Neuronal stem cell (in vitro differentiated cells): ENCODE results near the gene DIPK2A.

Source experiments
- DNase-seq: peaks from one replicate; pipeline ENCODE4 v3.0.0-alpha.2; 2013; ENCODE audit warnings: low spot score
- H2AFZ ChIP-seq: one replicate; pipeline ENCODE4 v1.6.1; 2013; ENCODE audit warnings: mild to moderate bottlenecking, low read length, inconsistent platforms
- H2AK5ac ChIP-seq: 2 replicates; pipeline ENCODE4 v1.6.1; 2013; ENCODE audit warnings: low read depth, mild to moderate bottlenecking, inconsistent platforms, low read length, moderate library complexity, mixed read lengths
- H2BK120ac ChIP-seq: 2 replicates; pipeline ENCODE4 v1.6.1; 2013; ENCODE audit warnings: low read depth, mild to moderate bottlenecking, inconsistent platforms, low read length, moderate library complexity, mixed read lengths
- H2BK12ac ChIP-seq: one replicate; pipeline ENCODE4 v1.6.1; 2013; ENCODE audit warnings: low read length, inconsistent platforms
- H2BK15ac ChIP-seq: 2 replicates; pipeline ENCODE4 v1.6.1; 2013; ENCODE audit warnings: mild to moderate bottlenecking, low read length, inconsistent platforms, mixed read lengths
- H2BK5ac ChIP-seq: one replicate; pipeline ENCODE4 v1.6.1; 2013; ENCODE audit warnings: inconsistent platforms, mild to moderate bottlenecking, low read length, moderate library complexity
- H3K14ac ChIP-seq: one replicate; pipeline ENCODE4 v1.6.1; 2013; ENCODE audit warnings: low read length, inconsistent platforms
- H3K18ac ChIP-seq: 2 replicates; pipeline ENCODE4 v1.6.1; 2013; ENCODE audit warnings: low read length, inconsistent platforms
- H3K23ac ChIP-seq: 2 replicates; pipeline ENCODE4 v1.6.1; 2013; ENCODE audit warnings: low read depth, mild to moderate bottlenecking, mixed read lengths, low read length, inconsistent platforms; ENCODE audit not compliant: poor library complexity
- H3K27ac ChIP-seq: replicated peaks from 3 replicates; pipeline ENCODE4 v1.5.1; 2013; ENCODE audit warnings: low read length, inconsistent platforms
- H3K27me3 ChIP-seq, 3 experiments: 2 replicates each; pipeline ENCODE4 v1.6.1; 2013; ENCODE audit warnings: low read length in 3 of 3, mild to moderate bottlenecking in 2 of 3, inconsistent platforms in 1 of 3, low read depth in 1 of 3, mixed read lengths in 1 of 3, moderate library complexity in 1 of 3; ENCODE audit not compliant: control insufficient read depth in 3 of 3, insufficient read depth in 3 of 3
- H3K36me3 ChIP-seq, 2 donors: replicated peaks in 1 of 2; 2 replicates each; pipeline ENCODE4 v1.6.1; 2013; ENCODE audit warnings: low read length in 2 of 2; ENCODE audit not compliant: control insufficient read depth in 2 of 2, insufficient read depth in 2 of 2
- H3K4ac ChIP-seq: 2 replicates; pipeline ENCODE4 v1.6.1; 2013; ENCODE audit warnings: inconsistent platforms, mild to moderate bottlenecking, low read length, moderate library complexity
- H3K4me1 ChIP-seq, 2 donors: 1 replicate in 1 of 2; 2 replicates in 1 of 2; pipeline ENCODE4 v1.6.1; 2013; ENCODE audit warnings: low read length in 2 of 2, low read depth in 1 of 2; ENCODE audit not compliant: control insufficient read depth in 2 of 2, insufficient read depth in 1 of 2
- H3K4me2 ChIP-seq: one replicate; pipeline ENCODE4 v1.6.1; 2013; ENCODE audit warnings: mild to moderate bottlenecking, low read length, inconsistent platforms; ENCODE audit not compliant: insufficient read depth, poor library complexity, severe bottlenecking
- H3K4me3 ChIP-seq, 2 donors: 2 replicates each; pipeline ENCODE4 v1.5.1; 2013; ENCODE audit warnings: low read length in 2 of 2, mild to moderate bottlenecking in 2 of 2, inconsistent platforms in 1 of 2, moderate library complexity in 1 of 2
- H3K79me1 ChIP-seq: one replicate; pipeline ENCODE4 v1.6.1; 2013; ENCODE audit warnings: low read depth, mild to moderate bottlenecking, inconsistent platforms, low read length, moderate library complexity
- H3K9ac ChIP-seq: one replicate; pipeline ENCODE4 v1.6.1; 2013; ENCODE audit warnings: mild to moderate bottlenecking, low read depth, low read length, inconsistent platforms; ENCODE audit not compliant: poor library complexity
- H3K9me3 ChIP-seq, 2 donors: replicated peaks in 1 of 2; 2 replicates each; pipeline versions ENCODE3 to v1.6.1; 2013; ENCODE audit warnings: low read length in 2 of 2, mild to moderate bottlenecking in 2 of 2, inconsistent platforms in 1 of 2, low read depth in 1 of 2, mixed read lengths in 1 of 2, moderate library complexity in 1 of 2; ENCODE audit not compliant: control insufficient read depth in 2 of 2, insufficient read depth in 1 of 2
- H4K8ac ChIP-seq: one replicate; pipeline ENCODE4 v1.6.1; 2013; ENCODE audit warnings: low read depth, mild to moderate bottlenecking, inconsistent platforms, low read length, moderate library complexity
- H4K91ac ChIP-seq: one replicate; pipeline ENCODE4 v1.6.1; 2013; ENCODE audit warnings: low read length, low read depth, mild to moderate bottlenecking, inconsistent platforms; ENCODE audit not compliant: poor library complexity
- WGBS, 2 donors: extraction: QIAGEN DNeasy Blood & Tissue Kit; methylation state at CpG; one replicate each; pipeline ENCODE4 v1.1.7; 2013; ENCODE audit warnings: missing lambda C conversion rate in 2 of 2, mixed read lengths in 1 of 2; ENCODE audit not compliant: insufficient read length in 2 of 2, insufficient replicate concordance in 1 of 2; ENCODE audit errors: extremely low coverage in 2 of 2; 5-methylcytosine and 5-hydroxymethylcytosine counted together

DIPK2A gene

DNA sequence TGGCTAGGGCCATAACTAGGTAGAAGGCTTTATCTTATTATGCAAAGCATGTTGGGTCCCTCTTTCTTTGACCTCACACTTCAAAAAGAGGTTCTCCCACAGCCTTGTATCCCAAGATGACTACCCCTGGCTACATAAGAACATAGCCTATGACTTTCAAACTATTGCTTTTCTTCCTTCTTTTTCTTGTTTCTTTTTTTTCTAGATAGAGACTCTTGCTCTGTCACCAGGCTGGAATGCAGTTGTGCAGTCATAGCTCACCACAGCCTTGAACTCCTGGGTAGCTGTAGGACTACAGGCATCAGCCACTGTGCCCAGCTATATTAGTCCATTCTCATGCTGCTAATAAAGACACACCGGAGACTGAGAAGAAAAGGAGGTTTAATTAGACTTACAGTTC is 47.2 kb downstream of the DIPK2A start:
- Histone ChIP-seq H2BK12ac (no peak overlapping the region), H3K4ac (no peak overlapping the region), H3K27ac (no peak overlapping the region), H2AK5ac (no peak overlapping the region), H4K91ac (no peak overlapping the region), H2BK5ac (no peak overlapping the region), H3K14ac (no peak overlapping the region), H3K36me3 (no peaks in the 10 kb centered on the region), H3K79me1 (no peaks in the 10 kb centered on the region), H2BK15ac (no peak overlapping the region), H4K8ac (no peak overlapping the region), H3K9me3 (peaks cover 0 to 4% of the 10 kb centered on the region in 2 donors), H3K4me1 (no peaks in the 10 kb centered on the region), H2AFZ (no peak overlapping the region), H2BK120ac (no peak overlapping the region), H3K4me3 (no peak overlapping the region), H3K23ac (no peak overlapping the region), H3K4me2 (no peak overlapping the region), H3K27me3 (no peaks in the 10 kb centered on the region), H3K18ac (no peak overlapping the region), H3K9ac (no peak overlapping the region)
- no peak for DNase-seq
- WGBS, 2 donors: no CpG with 5 or more reads among the region's 1 CpG
